HepG2 (cell line): Measurements from ENCODE around the gene NPIPA3. TPM values are rescaled to one million over a fixed set of nuclear protein-coding genes. Genes with fewer than 3 reads are reported as not detected.

ENCODE experiments used
- ATAC-seq: fragments of 200-7000 bp; cut with Tn5 transposase; 3 replicates; pipeline ENCODE4 v1.9.1; 2020; ENCODE audit warnings: mild to moderate bottlenecking, moderate library complexity
- BruUV-seq: library from RNA; stranded (reverse); fragments of 400-500 nt; replicated peaks from 2 replicates; lab custom pipeline; 2021; lab: Mats Ljungman, UMichigan
- CTCF ChIA-PET: fragments of 300-600 bp; formaldehyde crosslinking; extraction: SDS; loops from one replicate; lab custom pipeline; 2021; ENCODE audit warnings: low total read pairs, inconsistent platforms, low intra/inter-chr PET ratio; lab: Yijun Ruan, JAX
- POLR2A ChIA-PET: fragments of 350-600 bp; sonication (Branson Sonifier 250); formaldehyde crosslinking; loops from one replicate; lab custom pipeline; 2020; ENCODE audit warnings: antibody characterized with exemption, inconsistent platforms; lab: Yijun Ruan, JAX
- DNase-seq: peaks from one replicate; pipeline ENCODE4 v3.0.0-alpha.2; 2015; ENCODE audit warnings: low spot score
- FAIRE-seq: peaks from 3 replicates; lab custom pipeline; 2011; peaks lifted over from hg19 to GRCh38; lab: Jason Lieb, UNC
- H2AFZ ChIP-seq: one replicate; pipeline ENCODE4 v1.6.1; 2011; ENCODE audit warnings: low read length, inconsistent platforms
- H3K27ac ChIP-seq: fragments of 300-600 bp; 3 replicates; pipeline ENCODE4 v1.8.0; 2011; ENCODE audit warnings: mixed run types, mild to moderate bottlenecking, mixed read lengths, low read length, inconsistent platforms; ENCODE audit not compliant: insufficient read depth; ENCODE audit errors: extremely low read length
- H3K27me3 ChIP-seq, 2 experiments: fragments of 200-600 bp in 1 of 2; 2 replicates in 1 of 2; 3 replicates in 1 of 2; pipeline versions ENCODE4 v1.6.0 to v1.8.0; 2011; ENCODE audit warnings: low read length in 2 of 2, mild to moderate bottlenecking in 2 of 2, moderate library complexity in 2 of 2, inconsistent platforms in 1 of 2; ENCODE audit not compliant: insufficient read depth in 2 of 2, control insufficient read depth in 1 of 2
- H3K36me3 ChIP-seq, 2 experiments: fragments of 200-600 bp in 1 of 2; replicated peaks in 1 of 2; 2 replicates in 1 of 2; 3 replicates in 1 of 2; pipeline versions ENCODE4 v1.5.1 to v1.8.0; 2011; ENCODE audit warnings: low read length in 2 of 2, inconsistent platforms in 1 of 2; ENCODE audit not compliant: insufficient read depth in 2 of 2, control insufficient read depth in 1 of 2
- H3K4me1 ChIP-seq: 2 replicates; pipeline ENCODE4 v1.5.1; 2012; ENCODE audit warnings: low read length, inconsistent platforms; ENCODE audit not compliant: insufficient read depth
- H3K4me2 ChIP-seq: 2 replicates; pipeline ENCODE4 v1.6.0; 2011; ENCODE audit warnings: low read depth, low read length, inconsistent platforms
- H3K4me3 ChIP-seq, 3 experiments: fragments of 200-600 bp in 1 of 3; sonication (generic), shearing (Covaris generic) in 1 of 3; replicated peaks in 1 of 3; 2 replicates each; pipeline ENCODE4 v1.5.1; 2011 to 2016; ENCODE audit warnings: low read length in 3 of 3, inconsistent platforms in 2 of 3, low read depth in 2 of 3, mild to moderate bottlenecking in 2 of 3, control low read depth in 1 of 3, mixed read lengths in 1 of 3; ENCODE audit not compliant: insufficient read depth in 1 of 3
- H3K79me2 ChIP-seq: one replicate; pipeline ENCODE4 v1.6.1; 2011; ENCODE audit warnings: low read length, inconsistent platforms; ENCODE audit not compliant: insufficient read depth
- H3K9ac ChIP-seq: 2 replicates; pipeline ENCODE4 v1.6.0; 2011; ENCODE audit warnings: mild to moderate bottlenecking, low read depth, low read length, inconsistent platforms; ENCODE audit not compliant: insufficient read depth
- H3K9me3 ChIP-seq: 2 replicates; pipeline ENCODE4 v1.5.1; 2012; ENCODE audit warnings: mild to moderate bottlenecking, low read length
- H4K20me1 ChIP-seq: 2 replicates; pipeline ENCODE4 v1.6.0; 2011; ENCODE audit warnings: inconsistent platforms, mild to moderate bottlenecking, low read length, moderate library complexity; ENCODE audit not compliant: insufficient read depth
- CREB3 ChIP-seq: sonication (generic); formaldehyde crosslinking; IDR thresholded peaks from 2 replicates; pipeline ENCODE4 v1.5.0; 2020; ENCODE audit warnings: missing genetic modification reagents
- DNMT1 ChIP-seq: sonication (generic); formaldehyde crosslinking; IDR thresholded peaks from 2 replicates; pipeline ENCODE4 v1.5.1; 2020; ENCODE audit warnings: mild to moderate bottlenecking, missing genetic modification reagents
- PHF21A ChIP-seq: sonication (generic); formaldehyde crosslinking; IDR thresholded peaks from 2 replicates; pipeline ENCODE4 v1.5.0; 2020; ENCODE audit warnings: mild to moderate bottlenecking, missing genetic modification reagents
- RERE ChIP-seq: IDR thresholded peaks from 2 replicates; pipeline ENCODE4 v1.6.1; 2016; ENCODE audit warnings: low read depth, missing genetic modification reagents, missing compliant biosample characterization
- SAFB2 ChIP-seq: sonication (generic); formaldehyde crosslinking; IDR thresholded peaks from 2 replicates; pipeline ENCODE4 v1.5.1; 2020; ENCODE audit warnings: missing genetic modification reagents, low read depth, mild to moderate bottlenecking, borderline replicate concordance
- SMC3 ChIP-seq: IDR thresholded peaks from 2 replicates; pipeline ENCODE4 v1.6.1; 2011; ENCODE audit warnings: low read length, improper control_type of control experiment
- ZNF577 ChIP-seq: sonication (generic); formaldehyde crosslinking; IDR thresholded peaks from 2 replicates; pipeline ENCODE4 v1.4.0; 2020; ENCODE audit warnings: mild to moderate bottlenecking, low read depth, missing genetic modification reagents, borderline replicate concordance
- WGBS: methylation state at CpG from one replicate; pipeline ENCODE4 v1.1.6; 2017; ENCODE audit warnings: low lambda C conversion rate; 5-methylcytosine and 5-hydroxymethylcytosine counted together
- in situ Hi-C: cut with HindIII; loops from 2 replicates; pipeline ENCODE4 v1.10.0; 2017; ENCODE audit warnings: low pct_unique_long_range_greater_than_20kb; ENCODE audit not compliant: extremely low pct_ligation_motif_present
- intact Hi-C: fragments of 100-400 bp; cut with micrococcal nuclease; formaldehyde crosslinking; loops from one replicate; pipeline ENCODE4 v1.10.0; 2022; ENCODE audit not compliant: unreplicated experiment
- polyA plus RNA-seq, 8 experiments: library from polyadenylated mRNA; depleted of rRNA in 3 of 8; stranded (reverse) in 7 of 8; unstranded in 1 of 8; fragments of >200 nt; fragmentation: Illumina TruSeq in 4 of 8; extraction: Trizol in 4 of 8; gene quantifications; 2 replicates each; pipeline versions ENCODE4 v1.2.1 to v1.2.3, GENCODE V29; 2011 to 2016; ENCODE audit warnings: low read depth in 4 of 8, missing spikeins in 1 of 8, mixed read lengths in 1 of 8; ENCODE audit not compliant: insufficient read depth in 1 of 8
- total RNA-seq, 5 experiments: library from RNA; depleted of rRNA; stranded (reverse); fragments of >200 nt; fragmentation: Illumina TruSeq; extraction: Trizol; gene quantifications; 2 replicates each; pipeline ENCODE4 v1.2.3, GENCODE V29; 2016; ENCODE audit warnings: low read depth in 1 of 5
- TF ChIP-seq, protein P1 (sequence below): sonication (generic); formaldehyde crosslinking; IDR thresholded peaks from 2 replicates; pipeline ENCODE4 v1.4.0; 2020; ENCODE audit warnings: mild to moderate bottlenecking, missing genetic modification reagents
- TF ChIP-seq, protein P2 (sequence below): IDR thresholded peaks from 2 replicates; pipeline ENCODE4 v1.4.0; 2020; ENCODE audit warnings: mild to moderate bottlenecking, missing genetic modification reagents
- TF ChIP-seq, protein P3 (sequence below): sonication (generic); formaldehyde crosslinking; IDR thresholded peaks from 2 replicates; pipeline ENCODE4 v1.5.0; 2020; ENCODE audit warnings: mild to moderate bottlenecking, low read depth, missing genetic modification reagents, borderline replicate concordance

The NPIPA3 gene
- total and polyA plus RNA-seq, 2 of the 13 experiments (the other 11 are each of a cell fraction or from before 2014, with no cell fraction given), result 0.71 to 1.3 TPM

DNA sequence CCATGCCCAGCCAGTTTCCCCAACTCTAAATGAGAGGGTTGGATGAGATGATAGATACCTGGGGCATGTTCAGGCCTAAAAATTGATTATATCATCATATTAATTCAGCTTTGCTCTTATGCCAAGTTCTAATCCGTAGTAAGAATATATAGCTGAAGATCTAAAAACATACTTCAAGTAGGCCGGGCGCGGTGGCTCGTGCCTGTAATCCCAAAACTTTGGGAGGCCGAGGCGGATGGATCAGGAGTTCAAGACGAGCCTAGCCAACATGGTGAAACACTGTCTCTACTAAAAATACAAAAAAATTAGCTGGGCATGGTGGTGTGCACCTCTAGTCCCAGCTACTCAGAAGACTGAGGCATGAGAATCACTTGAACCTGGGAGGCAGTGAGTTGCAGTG lies 21.1 kb upstream of the NPIPA3 start:
- Histone ChIP-seq H3K4me3 (no peak overlapping the region), H3K4me1 (peaks cover 6% of the 10 kb centered on the region; the same call in 1 of the 2 replicates), H3K9me3 (no peaks in the 10 kb centered on the region), H3K36me3 (no peaks in the 10 kb centered on the region), H3K27ac (no peak overlapping the region), H3K9ac (no peak overlapping the region), H2AFZ (no peak overlapping the region), H3K27me3 (0 out of 5 replicates have a peak, but pooled peaks cover 0 to 4% of the 10 kb centered on the region in 2 experiments), H4K20me1 (no peaks in the 10 kb centered on the region), H3K4me2 (no peak overlapping the region), H3K79me2 (no peaks in the 10 kb centered on the region)
- POLR2A ChIA-PET, result no interaction called here
- no peak for FAIRE-seq
- ATAC-seq, result no peak
- no peak for DNase-seq
- 67% methylated on average over 8 of the region's 8 CpGs for WGBS
- CTCF ChIA-PET, result no interaction called here
- intact Hi-C loops (no loop called here), in situ Hi-C loops (no loop called here)
- no TSS peak for BruUV-seq
- TF ChIP-seq DNMT1 (CRISPR knock-in tag) (no peak), CREB3 (no peak), RERE (CRISPR knock-in tag) (no peak), ZNF577 (CRISPR knock-in tag) (no peak), SAFB2 (CRISPR knock-in tag) (no peak), PHF21A (CRISPR knock-in tag) (no peak), SMC3 (no peak)
- TF ChIP-seq, protein P1, sequence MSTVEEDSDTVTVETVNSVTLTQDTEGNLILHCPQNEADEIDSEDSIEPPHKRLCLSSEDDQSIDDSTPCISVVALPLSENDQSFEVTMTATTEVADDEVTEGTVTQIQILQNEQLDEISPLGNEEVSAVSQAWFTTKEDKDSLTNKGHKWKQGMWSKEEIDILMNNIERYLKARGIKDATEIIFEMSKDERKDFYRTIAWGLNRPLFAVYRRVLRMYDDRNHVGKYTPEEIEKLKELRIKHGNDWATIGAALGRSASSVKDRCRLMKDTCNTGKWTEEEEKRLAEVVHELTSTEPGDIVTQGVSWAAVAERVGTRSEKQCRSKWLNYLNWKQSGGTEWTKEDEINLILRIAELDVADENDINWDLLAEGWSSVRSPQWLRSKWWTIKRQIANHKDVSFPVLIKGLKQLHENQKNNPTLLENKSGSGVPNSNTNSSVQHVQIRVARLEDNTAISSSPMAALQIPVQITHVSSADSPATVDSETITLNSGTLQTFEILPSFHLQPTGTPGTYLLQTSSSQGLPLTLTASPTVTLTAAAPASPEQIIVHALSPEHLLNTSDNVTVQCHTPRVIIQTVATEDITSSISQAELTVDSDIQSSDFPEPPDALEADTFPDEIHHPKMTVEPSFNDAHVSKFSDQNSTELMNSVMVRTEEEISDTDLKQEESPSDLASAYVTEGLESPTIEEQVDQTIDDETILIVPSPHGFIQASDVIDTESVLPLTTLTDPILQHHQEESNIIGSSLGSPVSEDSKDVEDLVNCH (CRISPR knock-in tag), result no peak
- TF ChIP-seq, protein P2, sequence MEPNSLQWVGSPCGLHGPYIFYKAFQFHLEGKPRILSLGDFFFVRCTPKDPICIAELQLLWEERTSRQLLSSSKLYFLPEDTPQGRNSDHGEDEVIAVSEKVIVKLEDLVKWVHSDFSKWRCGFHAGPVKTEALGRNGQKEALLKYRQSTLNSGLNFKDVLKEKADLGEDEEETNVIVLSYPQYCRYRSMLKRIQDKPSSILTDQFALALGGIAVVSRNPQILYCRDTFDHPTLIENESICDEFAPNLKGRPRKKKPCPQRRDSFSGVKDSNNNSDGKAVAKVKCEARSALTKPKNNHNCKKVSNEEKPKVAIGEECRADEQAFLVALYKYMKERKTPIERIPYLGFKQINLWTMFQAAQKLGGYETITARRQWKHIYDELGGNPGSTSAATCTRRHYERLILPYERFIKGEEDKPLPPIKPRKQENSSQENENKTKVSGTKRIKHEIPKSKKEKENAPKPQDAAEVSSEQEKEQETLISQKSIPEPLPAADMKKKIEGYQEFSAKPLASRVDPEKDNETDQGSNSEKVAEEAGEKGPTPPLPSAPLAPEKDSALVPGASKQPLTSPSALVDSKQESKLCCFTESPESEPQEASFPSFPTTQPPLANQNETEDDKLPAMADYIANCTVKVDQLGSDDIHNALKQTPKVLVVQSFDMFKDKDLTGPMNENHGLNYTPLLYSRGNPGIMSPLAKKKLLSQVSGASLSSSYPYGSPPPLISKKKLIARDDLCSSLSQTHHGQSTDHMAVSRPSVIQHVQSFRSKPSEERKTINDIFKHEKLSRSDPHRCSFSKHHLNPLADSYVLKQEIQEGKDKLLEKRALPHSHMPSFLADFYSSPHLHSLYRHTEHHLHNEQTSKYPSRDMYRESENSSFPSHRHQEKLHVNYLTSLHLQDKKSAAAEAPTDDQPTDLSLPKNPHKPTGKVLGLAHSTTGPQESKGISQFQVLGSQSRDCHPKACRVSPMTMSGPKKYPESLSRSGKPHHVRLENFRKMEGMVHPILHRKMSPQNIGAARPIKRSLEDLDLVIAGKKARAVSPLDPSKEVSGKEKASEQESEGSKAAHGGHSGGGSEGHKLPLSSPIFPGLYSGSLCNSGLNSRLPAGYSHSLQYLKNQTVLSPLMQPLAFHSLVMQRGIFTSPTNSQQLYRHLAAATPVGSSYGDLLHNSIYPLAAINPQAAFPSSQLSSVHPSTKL (CRISPR knock-in tag), result no peak
- TF ChIP-seq, protein P3, sequence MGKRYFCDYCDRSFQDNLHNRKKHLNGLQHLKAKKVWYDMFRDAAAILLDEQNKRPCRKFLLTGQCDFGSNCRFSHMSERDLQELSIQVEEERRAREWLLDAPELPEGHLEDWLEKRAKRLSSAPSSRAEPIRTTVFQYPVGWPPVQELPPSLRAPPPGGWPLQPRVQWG, result no peak
